ENCODE results near the gene GNAI3.

The GNAI3 gene

GRCh38 chr1:109546311-109547109 lies 1.9 kb upstream of the GNAI3 start:
- DNase-seq (ENCODE audit: low spot score), result peak; percentile 88

GRCh38 chr1:109547463-109548320 lies 723 bp upstream of the GNAI3 start:
- no peak for DNase-seq (ENCODE audit: low spot score)

- DNase-seq (ENCODE audit: low spot score), result no peak
Observed at GRCh38 chr1:109556563-109556962, 8.1 kb downstream of the GNAI3 start.

GRCh38 chr1:109557520-109557919 lies 9.1 kb downstream of the GNAI3 start:
- no peak for DNase-seq (ENCODE audit: low spot score)

DNA sequence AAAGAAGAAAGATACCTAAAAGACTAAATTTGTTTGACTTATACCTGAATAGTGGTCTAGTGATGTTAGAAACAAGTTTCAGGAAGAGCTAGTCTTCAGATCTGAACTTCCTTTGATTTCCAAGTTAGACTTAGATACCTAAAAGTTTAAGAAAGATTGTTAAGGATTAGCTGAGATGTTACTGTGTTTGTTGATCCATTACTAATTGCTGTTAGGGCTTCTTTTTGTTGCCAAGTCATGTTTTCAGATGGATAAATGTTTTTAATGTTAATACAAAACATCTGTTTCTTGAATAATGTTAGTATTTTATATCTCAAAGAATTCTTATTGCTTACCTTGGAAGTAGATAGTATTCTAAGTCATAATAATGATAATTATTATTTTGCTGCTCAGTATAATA lies 11.6 kb downstream of the GNAI3 start:
- no peak for DNase-seq (ENCODE audit: low spot score)

GRCh38 chr1:109564194-109564878 lies 15.9 kb downstream of the GNAI3 start:
- no peak for DNase-seq (ENCODE audit: low spot score)

DNA sequence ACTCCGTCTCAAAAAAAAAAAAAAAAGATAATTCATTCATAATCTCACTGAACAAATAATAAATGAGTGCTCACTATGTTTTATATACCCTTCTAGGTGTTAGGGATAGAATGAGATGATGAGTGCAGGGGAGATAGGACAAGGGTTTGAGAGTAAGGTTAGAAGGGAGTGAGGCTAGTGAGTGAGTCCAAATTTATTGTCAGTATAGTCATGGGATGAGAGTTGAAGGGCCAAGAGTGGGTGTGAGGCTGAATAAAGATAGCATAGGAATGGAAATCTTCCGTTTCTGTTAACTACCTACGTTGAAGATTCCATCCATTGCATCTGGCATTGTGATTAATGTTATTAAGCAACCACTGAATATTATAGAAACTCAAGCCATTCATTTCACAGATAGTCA lies 16.8 kb downstream of the GNAI3 start:
- no peak for DNase-seq (ENCODE audit: low spot score)

DNA sequence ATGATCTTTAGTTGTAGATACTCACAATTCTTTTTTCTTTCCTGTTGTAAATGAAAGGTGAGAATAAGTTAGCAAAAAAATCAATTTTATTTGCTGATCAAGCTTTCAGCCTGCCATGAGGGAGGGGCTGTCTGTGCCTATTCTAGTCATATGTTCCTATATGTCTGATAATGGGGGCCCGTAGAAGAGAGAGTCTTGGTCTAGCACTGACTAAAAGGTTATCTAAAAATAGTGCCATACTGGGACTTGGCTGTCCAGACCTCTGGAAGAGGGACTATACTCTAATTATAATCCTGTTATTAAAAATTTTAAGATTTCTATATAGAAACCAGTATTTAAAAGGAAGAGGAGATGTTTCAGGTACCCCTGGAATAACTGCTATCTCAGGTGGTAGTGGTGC lies 18.6 kb downstream of the GNAI3 start:
- DNase-seq (ENCODE audit: low spot score), result no peak

DNA sequence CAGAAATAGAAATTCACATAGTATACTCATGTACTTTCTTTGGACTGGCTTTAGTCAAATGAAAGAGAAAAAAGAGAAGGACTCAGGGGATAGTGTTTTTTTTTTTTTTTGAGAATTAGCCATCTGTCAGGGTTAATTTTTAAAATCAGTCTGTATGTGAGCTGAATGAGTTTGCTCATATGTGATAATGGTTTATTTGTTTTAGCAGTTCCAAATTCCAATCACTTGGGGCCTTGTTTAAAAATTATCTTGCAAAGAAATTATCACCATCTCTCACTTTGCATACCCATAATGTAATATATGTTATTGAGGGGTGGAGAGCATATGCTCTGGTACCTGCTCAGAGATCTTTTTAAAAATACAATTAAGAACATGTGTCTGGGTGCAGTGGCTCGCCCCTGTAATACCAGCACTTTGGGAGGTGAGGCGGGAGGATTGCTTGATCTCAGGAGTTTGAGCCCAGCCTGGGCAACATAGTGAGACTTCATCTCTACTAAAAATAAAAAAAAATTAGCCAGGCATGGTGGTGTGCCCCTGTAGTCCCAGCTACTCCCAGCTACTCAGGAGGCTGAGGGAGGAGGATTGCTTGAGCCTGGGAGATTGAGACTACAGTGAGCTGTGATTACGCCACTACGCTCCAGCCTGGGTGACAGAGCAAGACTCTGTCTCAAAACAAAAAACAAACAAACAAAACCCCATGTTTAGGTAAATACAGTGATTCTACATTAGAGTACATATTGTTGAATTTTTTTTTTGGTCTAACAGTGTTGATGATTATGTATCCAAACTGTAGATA lies 19.7 kb downstream of the GNAI3 start:
- DNase-seq (ENCODE audit: low spot score), result no peak

DNA sequence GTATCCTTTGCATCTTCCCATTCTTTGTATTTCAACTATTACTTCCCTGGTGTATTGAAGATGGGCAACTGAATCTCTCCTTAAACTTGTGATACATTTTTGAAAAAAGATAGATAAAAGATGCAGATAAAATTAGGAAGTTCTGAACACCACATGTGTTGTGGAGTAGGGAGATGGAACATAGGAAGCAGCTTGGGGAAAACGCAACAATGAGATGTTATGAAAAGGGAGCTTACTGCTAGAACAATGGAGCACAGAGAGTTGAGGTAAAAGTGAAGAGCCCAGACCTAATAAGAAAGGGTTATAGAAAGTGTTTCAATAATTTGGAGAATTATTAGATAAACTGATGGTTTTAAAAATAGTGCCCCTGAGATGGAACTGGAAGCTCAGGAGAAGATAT lies 20.9 kb downstream of the GNAI3 start:
- no peak for DNase-seq (ENCODE audit: low spot score)

DNA sequence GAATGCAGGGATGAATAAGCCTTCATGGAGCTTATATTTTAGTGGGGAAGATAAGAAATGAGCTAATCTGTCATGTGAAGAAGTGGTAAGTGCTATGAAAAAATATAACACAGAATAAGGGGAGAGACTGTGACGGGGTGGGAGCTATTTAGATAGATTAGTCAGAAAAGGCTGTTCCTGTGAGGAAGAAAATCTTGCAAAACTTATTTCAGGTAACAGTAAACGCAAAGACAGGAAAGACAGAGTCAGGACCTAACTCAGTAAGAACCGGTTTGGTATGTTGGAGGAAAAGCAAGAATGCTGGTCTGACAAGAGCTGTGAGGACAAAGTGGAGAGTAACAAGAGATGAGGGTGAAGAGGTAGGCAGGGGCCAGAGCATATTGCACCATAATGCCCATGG lies 22.0 kb downstream of the GNAI3 start:
- DNase-seq (ENCODE audit: low spot score), result no peak

- DNase-seq (ENCODE audit: low spot score), result no peak
Observed at GRCh38 chr1:109573785-109574184, 25.4 kb downstream of the GNAI3 start.

- DNase-seq (ENCODE audit: low spot score), result no peak
Observed at GRCh38 chr1:109578947-109579443, 30.6 kb downstream of the GNAI3 start.

DNA sequence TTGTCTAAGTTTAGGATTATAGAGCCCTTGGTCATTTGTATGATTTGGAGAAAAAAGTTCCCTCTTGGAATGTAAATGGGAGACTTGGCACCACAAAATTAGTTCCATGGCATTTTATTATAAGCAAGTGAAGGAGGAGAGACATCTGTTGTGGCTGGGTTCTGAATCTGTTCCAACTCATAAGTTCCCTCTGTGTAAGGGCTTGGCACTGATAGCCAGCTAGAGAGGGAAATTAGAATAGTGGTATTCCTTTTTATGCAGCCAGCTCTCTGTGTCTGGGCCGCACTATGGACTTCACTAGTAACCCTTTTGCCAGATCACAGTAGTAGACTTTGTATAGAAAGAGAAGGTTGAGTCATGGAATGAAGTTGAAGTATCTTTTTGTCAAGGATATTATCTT lies 31.1 kb downstream of the GNAI3 start:
- DNase-seq (ENCODE audit: low spot score), result no peak

GRCh38 chr1:109582021-109582420 lies 33.6 kb downstream of the GNAI3 start:
- DNase-seq (ENCODE audit: low spot score), result no peak

GRCh38 chr1:109584766-109585165 lies 36.4 kb downstream of the GNAI3 start:
- DNase-seq (ENCODE audit: low spot score), result no peak

DNA sequence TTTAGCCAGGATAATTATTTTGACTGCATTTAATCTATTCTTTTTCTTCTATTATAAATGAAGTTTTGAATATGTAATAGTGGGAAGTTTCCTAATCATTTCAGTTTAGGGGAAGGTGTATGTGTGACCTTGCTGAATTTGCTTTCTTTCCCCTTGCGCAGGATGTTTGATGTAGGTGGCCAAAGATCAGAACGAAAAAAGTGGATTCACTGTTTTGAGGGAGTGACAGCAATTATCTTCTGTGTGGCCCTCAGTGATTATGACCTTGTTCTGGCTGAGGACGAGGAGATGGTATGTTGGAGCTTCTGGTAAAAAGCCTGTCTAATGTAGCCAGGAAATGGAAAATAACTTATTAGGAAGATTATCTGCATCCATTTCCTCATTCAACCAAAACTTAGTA lies 37.6 kb downstream of the GNAI3 start:
- no peak for DNase-seq (ENCODE audit: low spot score)

DNA sequence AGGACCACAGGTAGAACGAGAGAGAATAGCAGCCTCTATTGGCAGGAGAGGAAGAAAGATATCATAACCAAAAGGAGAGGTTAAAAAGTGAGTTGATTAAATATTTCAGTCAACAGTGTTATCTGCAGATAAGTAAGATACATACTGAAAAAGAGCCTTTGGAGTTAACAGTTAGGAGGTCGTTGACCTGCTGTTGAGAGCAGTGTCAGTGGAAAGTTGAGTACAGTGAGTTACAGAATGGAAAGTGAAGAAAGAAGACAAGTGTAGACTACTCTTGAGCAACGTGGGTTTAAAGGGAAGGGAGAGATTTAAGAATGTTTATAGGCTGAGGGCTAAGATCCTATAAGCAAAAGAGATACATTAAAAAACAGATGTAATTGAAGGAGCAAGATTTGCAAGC lies 40.8 kb downstream of the GNAI3 start:
- DNase-seq (ENCODE audit: low spot score), result no peak

DNA sequence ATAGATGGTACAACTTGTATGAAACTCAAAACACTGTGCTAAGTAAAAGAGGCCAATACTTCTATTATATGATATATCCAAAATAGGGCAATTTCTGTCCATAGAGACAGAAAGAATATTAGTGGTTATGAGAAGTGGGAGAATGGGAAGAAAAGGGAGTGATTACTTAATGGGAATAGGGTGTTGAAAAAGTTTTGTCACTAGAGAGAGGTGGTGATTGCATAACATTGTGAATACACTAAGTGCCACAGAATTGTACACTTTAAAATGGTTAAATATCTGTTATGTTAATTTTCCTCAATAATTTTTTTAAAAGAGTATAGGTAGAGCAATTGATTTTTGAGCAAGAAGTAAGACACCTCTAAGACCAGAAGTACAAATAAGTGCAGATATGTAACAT lies 41.3 kb downstream of the GNAI3 start:
- no peak for DNase-seq (ENCODE audit: low spot score)

GRCh38 chr1:109592916-109593315 lies 44.5 kb downstream of the GNAI3 start:
- no peak for DNase-seq (ENCODE audit: low spot score)

DNA sequence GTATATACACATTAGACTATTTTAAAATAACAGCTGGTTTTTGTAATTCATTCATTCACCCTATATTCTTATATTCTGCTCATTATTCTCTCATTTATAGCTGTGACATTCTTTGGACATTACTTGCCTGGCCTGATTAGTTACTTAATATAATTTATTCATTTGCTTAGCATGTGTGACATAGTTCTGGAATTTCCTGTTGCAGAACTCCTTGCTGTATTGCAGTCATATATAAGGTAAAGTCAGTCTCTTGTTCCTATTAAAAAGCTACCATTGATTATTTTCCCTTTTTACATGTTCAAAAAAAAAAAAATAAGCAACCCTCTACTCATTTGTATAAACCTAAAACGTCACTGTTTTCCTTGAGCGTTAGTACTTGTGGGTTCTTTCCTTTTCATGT lies 47.1 kb downstream of the GNAI3 start:
- no peak for DNase-seq (ENCODE audit: low spot score)

- DNase-seq (ENCODE audit: low spot score), result no peak
Observed at GRCh38 chr1:109598156-109598555, 49.7 kb downstream of the GNAI3 start.
